Smooth muscle cell (in vitro differentiated cells): Measurements from ENCODE around the gene OTOGL. TPM values are rescaled to one million over a fixed set of nuclear protein-coding genes. Genes with fewer than 3 reads are reported as not detected.

Source experiments
- DNase-seq: peaks from one replicate; lab custom pipeline; 2025; ENCODE audit not compliant: unreplicated experiment; lab: John Stamatoyannopoulos, UW
- H2AFZ ChIP-seq: fragments of 200-600 bp; sonication (generic); 2 replicates; pipeline ENCODE4 v1.6.0; 2016; ENCODE audit warnings: antibody characterized with exemption, low read depth, mild to moderate bottlenecking
- H3F3A ChIP-seq: fragments of 200-600 bp; sonication (generic); 2 replicates; pipeline ENCODE4 v1.6.0; 2017; ENCODE audit warnings: antibody characterized with exemption, low read depth
- H3K27ac ChIP-seq: fragments of 200-600 bp; sonication (generic); 2 replicates; pipeline ENCODE4 v1.5.1; 2016; ENCODE audit warnings: low read depth, mild to moderate bottlenecking
- H3K27me3 ChIP-seq: fragments of 200-600 bp; sonication (generic); 2 replicates; pipeline ENCODE4 v1.6.1; 2016; ENCODE audit warnings: low read depth, mild to moderate bottlenecking
- H3K36me3 ChIP-seq: fragments of 200-600 bp; sonication (generic); 2 replicates; pipeline ENCODE4 v1.5.1; 2016; ENCODE audit warnings: low read depth
- H3K4me1 ChIP-seq: fragments of 200-600 bp; sonication (generic); 2 replicates; pipeline ENCODE4 v1.5.1; 2016; ENCODE audit warnings: low read depth
- H3K4me2 ChIP-seq: fragments of 200-600 bp; sonication (generic); 2 replicates; pipeline ENCODE4 v1.6.0; 2016; ENCODE audit warnings: mild to moderate bottlenecking
- H3K4me3 ChIP-seq: fragments of 200-600 bp; sonication (generic); 2 replicates; pipeline ENCODE4 v1.5.1; 2016; ENCODE audit warnings: mild to moderate bottlenecking
- H3K79me2 ChIP-seq: fragments of 200-600 bp; sonication (generic); 2 replicates; pipeline ENCODE4 v1.6.0; 2016; ENCODE audit warnings: low read depth, mild to moderate bottlenecking
- H3K9ac ChIP-seq: fragments of 200-600 bp; sonication (generic); 2 replicates; pipeline ENCODE4 v1.6.0; 2016; ENCODE audit warnings: low read depth
- H3K9me3 ChIP-seq: fragments of 200-600 bp; sonication (generic); replicated peaks from 2 replicates; pipeline ENCODE4 v1.5.1; 2016; ENCODE audit warnings: low read depth
- H4K20me1 ChIP-seq: fragments of 200-600 bp; sonication (generic); 2 replicates; pipeline ENCODE4 v1.6.0; 2016; ENCODE audit warnings: low read depth
- WGBS: methylation state at CpG from one replicate; pipeline ENCODE4 v1.1.7; 2016; ENCODE audit warnings: low lambda C conversion rate; 5-methylcytosine and 5-hydroxymethylcytosine counted together
- polyA plus RNA-seq: library from polyadenylated mRNA; unstranded; fragments of >200 nt; fragmentation: Nextera tagmentation; extraction: Ambion mirVana; gene quantifications from 2 replicates; pipeline ENCODE4 v1.2.1, GENCODE V29; 2016
- total RNA-seq: library from RNA; depleted of rRNA; stranded (reverse); fragments of >200 nt; gene quantifications from 2 replicates; pipeline ENCODE4 v1.2.3, GENCODE V29; 2014
- TF ChIP-seq, protein P1 (sequence below): fragments of 200-600 bp; sonication (generic); IDR thresholded peaks from 2 replicates; pipeline ENCODE4 v1.5.1; 2017; ENCODE audit warnings: borderline replicate concordance, mild to moderate bottlenecking, antibody characterized with exemption; ENCODE audit not compliant: insufficient read depth, poor library complexity, severe bottlenecking

OTOGL gene
- total and polyA plus RNA-seq, 2 experiments from 2014 or later, result 0.09 TPM; not detected in 1

DNA sequence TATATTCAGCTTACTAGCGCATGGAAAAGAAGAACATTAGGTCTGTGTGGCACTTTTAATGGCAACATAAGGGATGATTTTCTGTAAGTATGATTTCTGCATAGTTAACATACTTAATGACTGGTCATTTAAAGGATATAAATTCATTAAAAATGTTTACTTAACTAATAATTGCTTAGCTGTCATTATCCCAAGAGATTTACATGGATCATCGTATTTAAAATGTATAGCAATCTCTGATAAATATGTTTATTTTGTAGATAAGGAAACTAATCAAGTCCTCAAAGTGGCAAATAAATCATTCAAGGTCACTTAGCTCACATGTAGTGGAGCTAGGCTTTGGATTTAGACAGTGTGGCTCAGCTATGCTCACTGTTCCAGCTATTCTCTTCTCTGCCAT, 158.6 kb downstream of the OTOGL start:
- Histone ChIP-seq H3K27me3 (no peaks in the 10 kb centered on the region), H3K4me2 (no peak overlapping the region), H3F3A (no peaks in the 10 kb centered on the region), H3K27ac (no peak overlapping the region), H2AFZ (no peak overlapping the region), H3K9me3 (no peaks in the 10 kb centered on the region), H3K9ac (no peak overlapping the region), H3K4me3 (no peak overlapping the region), H3K4me1 (no peaks in the 10 kb centered on the region), H4K20me1 (no peaks in the 10 kb centered on the region), H3K79me2 (no peaks in the 10 kb centered on the region), H3K36me3 (no peaks in the 10 kb centered on the region)
- WGBS, result 79% methylated on average over 2 of the region's 2 CpGs
- DNase-seq, result no peak
- TF ChIP-seq, protein P1, sequence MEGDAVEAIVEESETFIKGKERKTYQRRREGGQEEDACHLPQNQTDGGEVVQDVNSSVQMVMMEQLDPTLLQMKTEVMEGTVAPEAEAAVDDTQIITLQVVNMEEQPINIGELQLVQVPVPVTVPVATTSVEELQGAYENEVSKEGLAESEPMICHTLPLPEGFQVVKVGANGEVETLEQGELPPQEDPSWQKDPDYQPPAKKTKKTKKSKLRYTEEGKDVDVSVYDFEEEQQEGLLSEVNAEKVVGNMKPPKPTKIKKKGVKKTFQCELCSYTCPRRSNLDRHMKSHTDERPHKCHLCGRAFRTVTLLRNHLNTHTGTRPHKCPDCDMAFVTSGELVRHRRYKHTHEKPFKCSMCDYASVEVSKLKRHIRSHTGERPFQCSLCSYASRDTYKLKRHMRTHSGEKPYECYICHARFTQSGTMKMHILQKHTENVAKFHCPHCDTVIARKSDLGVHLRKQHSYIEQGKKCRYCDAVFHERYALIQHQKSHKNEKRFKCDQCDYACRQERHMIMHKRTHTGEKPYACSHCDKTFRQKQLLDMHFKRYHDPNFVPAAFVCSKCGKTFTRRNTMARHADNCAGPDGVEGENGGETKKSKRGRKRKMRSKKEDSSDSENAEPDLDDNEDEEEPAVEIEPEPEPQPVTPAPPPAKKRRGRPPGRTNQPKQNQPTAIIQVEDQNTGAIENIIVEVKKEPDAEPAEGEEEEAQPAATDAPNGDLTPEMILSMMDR, result no peak

DNA sequence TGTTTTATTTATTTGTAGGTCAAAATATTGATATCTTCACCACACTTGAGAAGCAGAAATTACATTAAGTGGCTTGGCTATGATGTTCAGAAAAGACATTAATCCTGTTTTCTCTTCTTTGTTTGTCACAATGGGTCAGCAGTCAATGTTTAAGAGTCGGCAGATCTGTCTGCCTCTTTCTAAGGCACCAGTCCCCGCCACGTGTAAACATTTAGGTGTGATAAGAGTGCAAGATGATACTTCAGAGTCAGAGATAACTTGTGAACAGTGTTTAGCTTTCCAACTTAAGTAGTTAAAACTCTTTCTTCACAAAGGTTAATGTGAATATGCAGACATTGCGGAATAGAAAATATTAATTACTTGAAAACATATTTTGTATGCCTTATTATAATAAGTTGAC, 160.9 kb downstream of the OTOGL start:
- Histone ChIP-seq H3K4me1 (no peaks in the 10 kb centered on the region), H3K27me3 (no peaks in the 10 kb centered on the region), H3K9ac (no peak overlapping the region), H3K4me3 (no peak overlapping the region), H3K27ac (no peak overlapping the region), H3K36me3 (no peaks in the 10 kb centered on the region), H2AFZ (no peak overlapping the region), H3K4me2 (no peak overlapping the region), H3K79me2 (no peaks in the 10 kb centered on the region), H3K9me3 (no peaks in the 10 kb centered on the region), H4K20me1 (no peaks in the 10 kb centered on the region), H3F3A (no peaks in the 10 kb centered on the region)
- TF ChIP-seq, protein P1, result no peak
- WGBS, result 66% methylated on average over 4 of the region's 4 CpGs
- DNase-seq, result no peak

DNA sequence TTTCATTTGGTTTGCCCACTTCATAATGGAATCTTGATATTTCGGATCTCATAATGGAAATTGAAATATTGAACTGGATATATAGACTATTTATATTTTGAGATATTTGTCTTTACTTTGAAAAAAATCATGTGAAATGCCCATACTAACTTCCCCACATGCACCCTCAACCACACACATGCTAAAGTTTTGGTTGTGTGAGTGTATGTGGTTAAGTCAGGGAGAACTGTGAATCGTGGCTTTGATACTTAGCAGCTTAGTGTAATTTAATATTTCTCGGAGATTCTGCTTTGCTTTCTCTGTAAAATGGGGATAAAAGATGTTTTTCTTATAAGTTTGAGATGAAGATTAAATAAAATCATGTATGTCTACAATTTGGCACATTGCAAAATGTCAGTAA, 162.1 kb downstream of the OTOGL start:
- H3K4me2 ChIP-seq, result no peak overlapping the region
- no peak overlapping the region for H3K27ac ChIP-seq
- no peaks in the 10 kb centered on the region for H4K20me1 ChIP-seq
- no peaks in the 10 kb centered on the region for H3K4me1 ChIP-seq
- no peaks in the 10 kb centered on the region for H3K9me3 ChIP-seq
- no peak overlapping the region for H3K4me3 ChIP-seq
- TF ChIP-seq, protein P1, result no peak
- H3K9ac ChIP-seq, result no peak overlapping the region
- 90% methylated on average over 3 of the region's 3 CpGs for WGBS
- no peaks in the 10 kb centered on the region for H3F3A ChIP-seq
- H2AFZ ChIP-seq, result no peak overlapping the region
- no peaks in the 10 kb centered on the region for H3K27me3 ChIP-seq
- H3K79me2 ChIP-seq, result no peaks in the 10 kb centered on the region
- DNase-seq, result no peak
- H3K36me3 ChIP-seq, result no peaks in the 10 kb centered on the region

DNA sequence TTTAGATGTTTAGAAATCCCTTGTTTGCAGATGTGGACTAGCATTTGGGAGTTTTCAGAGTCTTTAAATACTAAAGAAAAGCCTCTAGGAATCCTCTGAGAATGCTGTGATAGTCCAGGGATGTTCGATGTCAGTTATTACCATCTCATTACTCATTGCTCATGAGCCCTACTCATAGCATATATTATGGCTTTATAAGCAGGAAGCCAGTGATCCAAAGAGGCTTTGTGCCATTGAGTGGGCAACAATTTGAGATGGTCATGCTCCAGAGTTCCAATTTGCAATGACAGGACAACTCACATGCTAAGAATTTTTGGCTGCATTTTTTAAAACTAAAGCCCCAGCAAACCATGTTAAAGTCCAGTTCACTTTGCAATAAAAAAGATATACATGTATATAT, 163.0 kb downstream of the OTOGL start:
- Histone ChIP-seq H3K27me3 (no peaks in the 10 kb centered on the region), H3K4me2 (no peak overlapping the region), H3K9ac (no peak overlapping the region), H3K9me3 (no peaks in the 10 kb centered on the region), H3K79me2 (no peaks in the 10 kb centered on the region), H3K36me3 (no peaks in the 10 kb centered on the region), H3F3A (no peaks in the 10 kb centered on the region), H2AFZ (no peak overlapping the region), H3K4me3 (no peak overlapping the region), H3K27ac (no peak overlapping the region), H3K4me1 (no peaks in the 10 kb centered on the region), H4K20me1 (no peaks in the 10 kb centered on the region)
- WGBS, result 39% methylated on average over 1 of the region's 1 CpG
- no peak for DNase-seq
- TF ChIP-seq, protein P1, result no peak
